HTERT RPE-1 (cell line): ENCODE data around the gene ARHGEF10L.

ENCODE experiments used
- in situ Hi-C: fragments of 300-500 bp; cut with MboI; formaldehyde crosslinking; loops from 4 replicates; pipeline ENCODE4 v1.14.3; 2020; ENCODE audit warnings: low sequenced_read_pairs

The ARHGEF10L gene

DNA sequence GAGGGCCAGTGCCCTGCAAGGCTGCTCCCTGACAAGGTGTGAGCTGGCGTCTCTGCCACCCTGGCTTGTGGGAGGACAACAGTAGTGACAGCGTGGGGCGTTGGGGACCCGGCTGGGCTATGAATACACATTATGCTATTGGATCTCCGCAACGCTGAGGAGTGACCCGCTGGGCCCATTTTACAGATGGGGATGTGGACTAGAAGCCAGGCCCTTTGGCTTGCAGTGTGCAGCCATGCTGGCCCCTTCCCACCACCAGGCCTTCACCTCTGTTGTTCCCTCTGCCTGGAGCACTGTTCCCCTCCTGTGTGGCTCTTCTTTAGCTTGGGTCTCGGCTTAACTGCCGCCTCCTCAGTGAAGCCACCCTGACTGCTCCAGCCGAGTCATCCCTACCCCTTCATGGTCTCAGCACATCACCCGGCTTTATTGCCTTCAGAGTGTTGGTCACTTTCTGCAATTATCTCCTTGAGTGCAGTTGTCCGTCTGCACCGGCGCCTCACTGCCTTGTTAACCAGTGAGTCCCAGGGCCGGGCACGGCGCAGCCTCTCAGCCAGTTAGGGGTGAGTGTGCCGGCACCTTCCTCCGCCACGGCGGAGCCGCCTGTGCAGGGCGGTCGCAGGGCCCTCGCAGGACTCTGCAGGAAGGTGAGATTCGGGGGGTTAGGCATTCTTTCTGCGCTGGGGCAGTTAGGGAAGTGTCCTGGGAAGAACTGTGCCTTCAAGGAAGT is 131.3 kb downstream of the ARHGEF10L start:
- in situ Hi-C loops: no loop called here

DNA sequence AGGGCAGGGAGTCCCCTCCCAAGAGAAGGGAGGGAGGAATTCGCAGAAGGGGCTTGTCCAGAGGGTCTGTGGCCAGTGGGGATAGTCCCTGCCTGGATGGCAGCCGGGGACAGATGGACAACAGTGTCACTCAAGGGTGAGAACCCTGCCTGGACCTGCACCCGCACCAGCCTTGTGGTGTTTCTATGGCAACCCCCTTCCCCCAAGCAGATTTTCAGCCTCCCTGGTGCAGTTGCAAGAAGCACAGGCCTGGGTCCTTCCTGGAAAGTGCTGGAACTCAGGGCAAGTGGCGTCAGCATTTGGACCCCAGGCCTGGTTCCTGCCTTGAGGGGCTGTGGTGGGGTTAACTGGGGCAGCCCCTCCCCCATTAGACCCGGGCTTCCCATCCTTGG is 131.8 kb downstream of the ARHGEF10L start:
- in situ Hi-C loops: no loop called here

DNA sequence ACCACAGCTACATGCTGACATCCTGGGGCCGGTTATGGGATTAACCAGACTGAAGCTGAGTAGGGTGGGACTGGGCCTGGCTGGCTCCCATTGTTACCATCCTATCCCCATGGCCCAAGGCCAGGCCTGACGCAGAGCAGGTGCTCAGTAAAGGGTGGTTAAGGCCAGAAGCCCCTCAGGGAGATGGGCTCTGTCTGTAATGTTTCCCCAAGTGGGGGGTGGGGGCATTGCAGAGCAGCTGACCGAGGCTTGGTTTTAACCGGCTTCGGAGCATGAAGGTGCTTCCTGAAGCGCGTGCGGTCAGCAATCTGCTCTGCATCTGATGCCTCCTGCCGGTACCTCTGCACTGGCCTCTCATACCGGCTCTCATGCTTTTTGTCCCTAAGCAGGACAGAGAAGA is 132.2 kb downstream of the ARHGEF10L start:
- in situ Hi-C loops: no loop called here

DNA sequence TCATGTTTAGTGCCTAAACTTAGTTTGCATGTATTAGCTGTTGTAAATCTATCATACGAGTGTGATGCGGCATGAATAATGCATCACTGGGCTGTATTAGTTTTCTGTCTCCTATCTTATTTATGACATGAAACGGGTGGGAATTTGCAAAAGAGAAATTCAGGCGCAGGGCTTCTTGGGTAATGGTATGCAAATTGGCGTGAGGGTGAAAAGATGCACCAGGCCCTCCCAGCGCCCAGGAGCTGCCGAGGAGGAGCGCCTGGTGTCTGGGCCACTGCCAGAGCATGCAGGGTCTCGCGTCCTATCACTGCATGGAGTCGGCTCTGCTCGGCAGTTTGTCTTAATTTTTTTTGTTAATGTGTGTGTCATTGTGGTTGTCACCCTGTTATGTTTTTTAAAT is 132.7 kb downstream of the ARHGEF10L start:
- in situ Hi-C loops: no loop called here

DNA sequence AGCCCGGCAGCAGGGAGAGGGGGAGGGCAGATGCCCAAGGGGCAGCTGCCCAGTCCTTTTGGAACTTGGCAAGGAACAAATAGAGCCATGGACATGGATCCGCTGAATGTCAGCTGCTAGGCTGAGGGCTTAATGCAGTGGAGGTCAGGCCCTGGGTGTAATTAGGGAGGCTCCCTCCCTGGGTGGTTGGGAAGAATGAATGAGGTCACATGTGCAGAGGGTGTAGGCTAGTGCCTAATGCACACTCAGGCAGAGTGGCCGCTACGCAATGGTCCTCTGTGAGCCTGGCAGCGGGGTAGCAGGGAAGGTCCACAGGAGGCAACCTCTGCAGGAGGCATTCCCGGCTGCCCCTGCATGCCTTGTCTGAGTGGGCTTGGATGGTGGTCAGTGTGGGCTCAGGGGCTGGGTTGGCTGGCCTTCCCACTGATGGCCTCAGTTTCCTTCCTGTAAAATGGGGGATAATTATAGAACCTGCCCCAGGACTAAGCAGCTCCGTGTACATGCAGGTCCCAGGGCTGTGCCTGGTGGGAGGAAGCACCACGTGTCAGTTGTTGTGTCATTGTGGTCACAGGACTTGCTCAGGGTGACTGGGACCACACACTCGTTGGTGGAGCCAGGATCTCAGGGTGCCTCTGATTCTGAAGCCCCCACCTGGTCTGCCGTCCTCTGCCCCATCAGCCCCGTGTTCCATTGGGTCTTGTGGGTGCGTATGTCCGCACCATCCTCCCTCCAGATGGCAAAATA is 134.0 kb downstream of the ARHGEF10L start:
- in situ Hi-C loops: no loop called here

DNA sequence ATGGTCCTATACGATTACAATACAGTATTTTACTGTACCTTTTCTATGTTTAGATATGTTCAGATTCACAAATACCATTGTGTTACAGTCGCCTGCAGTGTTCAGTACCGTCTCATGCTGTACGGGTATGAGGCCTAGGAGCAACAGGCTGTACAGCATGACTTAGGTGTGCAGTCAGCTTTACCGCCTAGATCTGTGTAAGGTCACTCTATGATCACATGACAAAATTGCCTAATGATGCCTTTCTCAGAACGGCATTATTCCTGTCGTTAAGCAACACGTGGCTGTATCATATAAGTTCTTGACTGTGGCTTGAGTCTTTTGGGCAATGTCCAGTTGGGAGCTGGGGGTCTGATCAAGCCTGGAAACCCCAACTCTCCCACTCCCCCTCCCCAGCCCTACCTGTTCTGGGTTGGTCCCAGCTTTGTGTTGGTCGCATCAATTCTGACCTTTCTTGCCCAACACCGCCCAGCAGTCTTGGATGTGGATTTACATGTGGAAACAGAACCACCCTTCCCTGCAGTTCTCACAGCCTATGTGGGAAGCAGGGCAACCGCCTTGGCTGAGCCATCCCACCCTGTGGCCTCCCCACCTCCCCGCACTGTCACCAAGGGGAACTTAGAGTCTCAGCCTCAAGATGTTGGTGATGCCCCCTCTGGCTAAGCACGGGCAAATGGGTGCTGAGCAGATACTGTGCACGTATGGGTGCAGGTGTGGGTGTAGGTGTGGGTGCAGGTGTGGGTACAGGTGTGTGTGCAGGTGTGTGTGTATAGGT is 135.4 kb downstream of the ARHGEF10L start:
- in situ Hi-C loops: no loop called here

DNA sequence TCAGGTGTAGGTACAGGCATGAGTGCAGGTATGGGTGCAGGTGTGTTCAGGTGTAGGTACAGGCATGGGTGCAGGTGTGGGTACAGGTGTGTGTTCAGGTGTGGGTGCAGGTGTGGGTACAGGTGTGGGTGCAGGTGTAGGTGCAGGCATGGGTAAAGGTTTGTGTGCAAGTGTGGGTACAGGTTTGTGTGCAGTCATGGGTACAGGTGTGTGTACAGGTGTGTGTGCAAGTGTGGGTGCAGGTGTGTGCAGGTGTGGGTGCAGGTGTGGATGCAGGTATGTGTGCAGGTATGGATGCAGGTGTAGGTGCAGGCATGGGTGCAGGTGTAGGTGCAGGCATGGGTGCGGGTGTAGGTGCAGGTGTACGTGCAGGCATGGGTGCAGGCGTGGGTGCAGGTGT is 136.2 kb downstream of the ARHGEF10L start:
- in situ Hi-C loops: no loop called here

DNA sequence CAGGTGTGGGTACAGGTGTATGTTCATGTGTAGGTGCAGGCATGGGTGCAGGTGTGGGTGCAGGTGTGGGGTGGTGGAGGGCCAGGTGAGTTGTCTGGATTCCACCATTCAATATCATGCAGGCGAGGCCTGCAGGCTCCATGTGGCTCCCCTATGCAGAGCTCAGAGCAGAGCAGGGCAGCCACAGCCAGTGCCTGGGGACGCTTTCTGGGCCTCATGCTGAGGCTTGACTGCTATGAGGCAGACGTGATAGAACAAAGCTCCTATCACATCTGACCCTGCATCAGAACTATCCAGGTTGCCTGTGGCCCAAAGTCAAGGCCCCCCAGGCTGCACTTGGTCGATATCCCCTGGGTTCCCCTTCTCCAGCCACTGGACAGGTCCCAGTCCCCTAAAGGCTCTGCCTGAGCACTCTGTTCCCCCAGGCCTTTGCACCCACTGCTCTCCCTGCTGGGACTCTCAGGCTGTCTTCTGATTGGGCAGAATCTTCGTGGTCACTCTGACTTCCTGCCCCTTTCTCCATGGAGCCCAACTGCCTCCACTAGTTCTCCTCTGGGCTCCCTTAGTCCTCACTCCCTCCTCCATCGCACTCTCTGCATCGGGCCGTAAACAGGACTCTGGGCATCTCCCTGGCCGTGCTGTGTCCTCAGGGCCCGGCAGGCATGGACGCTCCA is 137.0 kb downstream of the ARHGEF10L start:
- in situ Hi-C loops: no loop called here

DNA sequence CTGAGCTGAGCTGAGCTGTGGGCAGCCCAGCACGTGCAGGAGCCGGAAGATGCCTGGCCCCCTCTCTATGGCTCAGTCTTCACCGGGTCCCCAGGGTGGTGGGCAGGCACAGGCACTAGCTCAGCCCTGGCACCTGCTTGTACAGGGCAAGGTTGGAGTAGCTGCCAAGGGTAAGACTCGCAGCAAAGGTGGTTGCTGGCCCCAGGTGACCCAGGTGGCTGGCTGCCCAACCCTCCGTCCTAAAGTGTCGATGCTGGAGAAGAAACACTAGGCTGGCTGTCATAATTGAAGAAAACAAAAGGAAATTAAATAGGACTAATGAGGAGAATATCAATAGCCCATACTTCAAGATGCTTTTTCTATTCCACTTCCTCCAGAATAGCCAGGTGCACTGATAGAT is 138.5 kb downstream of the ARHGEF10L start:
- in situ Hi-C loops: no loop called here

DNA sequence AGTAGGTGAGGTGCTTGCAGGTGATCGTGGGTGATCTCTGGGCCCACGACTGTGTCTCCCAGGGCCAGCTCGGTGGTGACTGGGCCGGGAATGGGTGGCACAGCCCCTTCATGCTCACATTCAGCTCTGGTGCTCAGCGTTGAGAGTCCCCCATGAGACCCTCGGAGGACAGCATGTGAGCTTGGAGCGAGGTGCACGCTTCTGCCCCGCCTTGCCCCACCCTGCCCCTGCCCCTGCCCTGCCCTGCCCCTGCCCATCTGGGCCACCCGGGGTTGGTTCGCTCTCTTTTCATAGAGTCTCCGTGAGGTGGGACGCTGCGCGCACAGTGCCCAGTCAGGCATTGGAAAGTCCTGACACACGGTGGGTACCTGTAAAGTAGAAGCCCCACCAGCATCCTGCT is 140.4 kb downstream of the ARHGEF10L start:
- in situ Hi-C loops: no loop called here

DNA sequence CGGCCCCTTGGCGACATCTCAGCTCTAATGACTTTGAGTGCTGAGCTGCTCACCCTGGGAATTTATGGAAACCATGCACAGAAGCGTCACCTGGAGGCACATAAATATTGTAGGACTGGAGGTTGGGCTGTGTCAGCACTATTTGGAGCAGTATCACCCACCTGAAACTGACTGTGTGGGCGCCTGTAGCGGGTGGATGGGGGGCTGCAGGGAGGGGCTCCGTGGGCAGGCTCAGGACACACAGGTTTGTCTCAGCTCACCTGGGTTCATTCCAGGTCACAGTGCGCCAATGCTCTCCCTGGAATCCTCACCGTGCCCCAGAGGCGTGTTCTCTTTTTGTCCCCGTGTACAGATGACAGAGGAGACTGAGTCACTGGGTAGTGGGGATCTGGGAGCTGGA is 140.8 kb downstream of the ARHGEF10L start:
- in situ Hi-C loops: no loop called here

DNA sequence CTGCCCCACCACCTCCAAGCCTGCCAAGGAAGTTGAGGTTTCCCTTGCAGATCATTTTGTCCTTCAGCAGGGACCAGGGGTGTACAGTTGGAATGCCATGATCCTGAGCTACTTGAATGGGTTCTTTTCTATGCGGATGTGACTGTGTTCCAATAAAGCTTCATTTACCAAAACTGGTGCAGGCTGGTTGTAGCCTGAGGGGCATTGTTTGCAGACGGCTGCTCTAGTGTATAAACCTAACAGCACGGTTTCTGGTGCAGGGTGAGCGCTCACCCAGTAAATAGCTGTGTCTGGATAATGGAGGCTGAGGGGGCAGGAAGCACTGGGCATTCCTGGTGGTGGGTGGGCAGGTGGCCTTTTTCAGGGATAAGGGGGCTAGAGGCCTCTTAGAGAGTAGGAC is 142.9 kb downstream of the ARHGEF10L start:
- in situ Hi-C loops: no loop called here

DNA sequence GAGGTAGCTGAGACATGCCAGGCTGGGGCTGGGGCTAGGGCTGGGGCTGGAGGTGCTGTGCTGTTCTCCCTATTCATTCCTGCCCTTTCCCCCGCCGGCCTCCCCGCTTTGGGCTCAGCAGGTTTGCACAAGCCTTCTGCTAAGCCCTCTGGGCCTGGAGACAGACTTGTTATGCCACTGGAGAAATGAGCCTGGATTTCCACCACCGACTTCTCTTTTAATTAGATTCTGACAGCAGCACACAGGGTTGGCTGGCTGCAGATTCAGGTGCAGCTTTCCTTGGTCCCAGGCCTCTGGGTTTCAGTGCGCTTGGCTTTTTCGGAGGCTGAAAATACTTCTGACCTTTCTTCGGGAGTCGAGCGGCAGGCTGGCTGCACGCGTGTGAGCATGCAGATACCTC is 144.1 kb downstream of the ARHGEF10L start:
- in situ Hi-C loops: no loop called here

DNA sequence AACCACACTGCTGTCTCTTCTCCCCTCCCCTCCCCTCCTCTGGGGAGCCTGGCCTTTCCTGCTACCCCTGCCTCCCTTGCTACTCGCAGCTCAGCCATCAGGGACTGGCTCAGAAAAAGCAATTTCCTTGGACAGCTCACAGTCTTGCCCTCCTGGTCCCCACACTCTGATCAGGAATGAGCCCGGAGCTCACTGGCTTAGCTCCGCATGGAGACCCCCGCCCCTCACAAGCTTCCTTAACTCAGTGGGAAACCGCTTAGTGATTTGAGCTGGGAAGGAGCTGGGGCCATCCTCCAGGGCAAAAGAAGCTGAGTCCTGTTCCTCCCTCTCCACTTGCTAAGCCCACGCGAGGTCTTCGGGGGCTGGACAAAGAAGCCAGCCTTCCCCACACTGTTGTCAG is 145.3 kb downstream of the ARHGEF10L start:
- in situ Hi-C loops: no loop called here

DNA sequence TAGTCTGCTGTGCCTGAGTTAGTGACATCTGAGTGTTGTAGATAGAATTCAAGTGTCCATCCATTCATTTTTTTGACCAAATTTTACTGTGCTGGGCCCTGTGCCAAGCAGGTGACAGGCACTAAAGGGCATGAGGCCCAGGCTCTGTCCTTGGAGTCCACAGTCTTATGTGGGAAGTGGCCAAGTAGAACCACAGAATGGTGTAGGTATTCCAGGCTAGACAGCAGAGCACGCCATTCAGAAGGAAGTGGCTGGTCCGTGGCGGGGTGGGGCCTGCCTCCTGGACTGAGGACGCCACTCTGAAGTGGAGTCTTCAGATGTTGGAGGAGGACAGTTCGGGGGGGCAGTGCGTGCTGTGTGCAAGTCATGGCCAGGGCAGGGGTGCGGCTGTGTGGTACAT is 146.8 kb downstream of the ARHGEF10L start:
- in situ Hi-C loops: no loop called here

DNA sequence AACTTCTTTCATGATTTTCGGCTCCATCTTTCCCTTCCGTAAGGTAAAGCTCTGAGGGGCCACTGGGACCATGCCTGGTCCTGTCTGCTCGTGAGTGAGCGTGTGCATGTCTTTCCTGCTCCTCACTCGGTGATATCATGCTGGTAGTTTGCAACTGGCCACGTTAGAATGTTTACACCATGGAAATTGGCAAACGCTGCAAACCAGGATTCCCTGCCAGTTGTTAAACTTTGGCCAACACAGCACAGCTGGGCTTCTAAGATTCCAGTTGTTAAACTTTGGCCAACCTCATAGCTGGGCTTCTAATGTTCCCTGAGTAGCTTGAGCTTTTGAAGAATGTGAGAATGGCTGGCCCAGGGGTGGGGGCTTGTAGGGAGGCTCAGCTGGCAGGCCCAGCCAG is 147.6 kb downstream of the ARHGEF10L start:
- in situ Hi-C loops: no loop called here

DNA sequence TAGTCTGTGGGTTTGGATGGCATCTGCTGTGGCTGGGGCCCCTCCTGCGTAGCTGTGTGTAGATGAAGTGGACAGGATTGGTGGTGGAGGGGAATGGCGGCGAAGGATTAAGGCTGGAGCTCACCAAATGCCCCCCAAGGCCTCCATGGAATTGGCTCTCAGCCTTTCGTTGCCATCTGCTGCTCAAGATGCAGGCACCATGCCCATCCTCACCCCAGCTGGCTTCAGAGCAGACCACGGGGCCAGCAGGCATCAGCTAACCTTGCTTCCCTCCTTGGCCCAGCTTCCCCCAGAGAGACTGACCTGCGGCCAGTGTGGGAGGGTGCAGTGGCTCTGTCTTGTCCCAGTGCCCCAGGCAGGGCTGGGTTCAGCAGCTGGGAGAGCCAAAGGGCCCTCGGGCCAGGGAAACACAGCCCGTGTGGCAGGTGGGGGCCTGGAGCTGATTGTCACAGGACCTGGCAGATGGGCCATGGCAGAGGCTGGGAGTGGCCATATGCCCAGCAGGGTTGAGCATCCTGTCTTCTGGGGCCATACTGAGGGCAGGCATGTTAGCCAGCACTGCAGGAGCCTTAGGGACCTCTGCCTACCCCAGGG is 148.8 kb downstream of the ARHGEF10L start:
- in situ Hi-C loops: no loop called here

DNA sequence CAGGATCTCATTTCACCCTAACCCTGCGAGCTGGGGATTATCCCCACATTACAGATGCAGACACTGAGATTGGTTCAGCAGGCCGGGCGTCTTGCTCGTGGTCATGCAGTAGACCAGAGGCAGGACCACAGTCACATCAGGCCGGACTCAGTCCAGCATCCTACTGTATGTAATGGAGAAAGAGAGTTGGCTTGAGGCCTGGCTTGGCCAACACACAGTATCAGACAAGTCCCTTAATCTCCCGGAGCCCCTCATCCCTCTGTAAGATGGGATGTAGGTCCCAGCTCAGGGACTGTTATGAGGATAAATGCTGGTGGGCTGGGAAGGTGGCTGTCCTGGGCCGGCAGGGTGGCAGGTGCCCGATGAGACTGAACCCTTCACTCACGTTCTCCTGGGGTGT is 149.5 kb downstream of the ARHGEF10L start:
- in situ Hi-C loops: no loop called here

DNA sequence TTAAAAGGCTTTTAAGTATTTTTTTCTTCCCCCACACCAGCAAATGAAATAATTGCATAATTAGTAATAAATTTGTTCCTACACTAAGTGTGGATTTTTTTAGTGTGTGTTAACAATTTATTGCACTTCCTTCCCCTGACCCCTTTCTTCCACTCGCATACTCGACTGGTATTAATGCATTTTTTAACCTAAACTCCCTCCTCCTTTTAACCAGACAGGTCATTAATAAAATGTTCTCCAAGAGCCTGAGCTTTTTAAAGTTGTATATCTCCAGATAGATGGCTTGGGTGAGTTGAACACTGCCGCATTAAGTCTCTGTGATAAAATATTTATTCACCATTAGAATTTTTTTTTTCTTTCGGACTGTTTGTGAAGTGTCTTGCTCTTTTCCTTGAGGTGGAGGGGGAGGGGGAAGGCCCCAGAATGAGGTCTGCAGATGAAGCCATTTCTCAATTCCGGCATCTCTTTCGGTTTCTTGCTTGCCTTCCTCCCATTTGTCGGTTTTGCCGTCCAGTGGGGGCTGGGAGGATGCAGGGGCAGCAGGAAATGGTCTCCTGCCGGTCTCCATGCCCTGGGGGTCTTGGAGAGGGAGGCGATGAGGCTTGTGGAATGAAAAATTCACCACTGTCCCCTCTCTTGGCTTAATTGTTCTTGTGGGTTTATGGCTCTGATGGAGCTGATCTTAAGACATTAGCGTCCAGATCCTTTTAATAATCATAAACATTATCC is 151.6 kb downstream of the ARHGEF10L start:
- in situ Hi-C loops: no loop called here

DNA sequence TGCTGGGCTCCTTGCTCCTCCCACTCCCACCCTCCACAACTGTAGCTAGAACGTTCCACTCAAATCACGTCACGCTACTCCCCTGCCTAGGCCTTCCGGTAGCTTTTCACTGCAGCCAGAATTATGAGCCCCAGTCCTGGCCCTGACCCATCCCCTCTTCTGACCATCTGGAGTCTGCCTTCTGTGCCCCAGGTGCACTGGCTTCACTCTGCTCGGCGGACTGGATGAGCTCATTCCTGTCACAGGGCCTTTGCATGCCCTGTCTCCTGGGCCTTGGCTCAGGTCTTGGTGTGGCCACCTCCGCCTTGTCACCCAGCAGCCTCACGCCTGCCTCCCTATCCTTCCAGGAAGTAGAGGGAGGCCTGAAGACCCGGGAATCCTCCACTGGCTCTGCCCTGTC is 153.1 kb downstream of the ARHGEF10L start:
- in situ Hi-C loops: no loop called here
